K562 (cell line): ENCODE results near the gene XKR7. TPM values are rescaled to one million over a fixed set of nuclear protein-coding genes. Genes with fewer than 3 reads are reported as not detected.

Source experiments
- ELF4 ChIP-seq: fragments of 450-650 bp; formaldehyde crosslinking; IDR thresholded peaks from 2 replicates; pipeline ENCODE4 v1.4.0; 2022; ENCODE audit warnings: missing genetic modification characterization
- ERF ChIP-seq: fragments of 450-650 bp; formaldehyde crosslinking; IDR thresholded peaks from 2 replicates; pipeline ENCODE4 v1.4.0; 2020; ENCODE audit warnings: mild to moderate bottlenecking, mixed read lengths
- HNRNPUL1 ChIP-seq: fragments of 200-400 bp; formaldehyde crosslinking; IDR thresholded peaks from 2 replicates; pipeline ENCODE4 v1.6.1; 2017; ENCODE audit warnings: low read length
- HOMEZ ChIP-seq: fragments of 250-450 bp; sonication (Bioruptor Pico); IDR thresholded peaks from 2 replicates; pipeline ENCODE4 v1.4.0; 2020; ENCODE audit warnings: mild to moderate bottlenecking, moderate library complexity
- IFI16 ChIP-seq: fragments of 250-450 bp; sonication (Bioruptor Pico); IDR thresholded peaks from 2 replicates; pipeline ENCODE4 v2.1.2; 2022; ENCODE audit warnings: mild to moderate bottlenecking, inconsistent platforms
- KDM1A ChIP-seq, 2 experiments: fragments of 450-650 bp; IDR thresholded peaks; 2 replicates each; pipeline ENCODE4 v1.6.1; 2016; ENCODE audit warnings: mild to moderate bottlenecking in 2 of 2
- NR2C2 ChIP-seq, 2 experiments: fragments of 200-800 bp in 1 of 2; sonication (Bioruptor generic) in 1 of 2; sonication (generic) in 1 of 2; formaldehyde crosslinking in 1 of 2; IDR thresholded peaks; 2 replicates each; pipeline versions ENCODE4 v1.6.1 to v1.8.0; 2016 to 2022; ENCODE audit warnings: mild to moderate bottlenecking in 1 of 2, missing compliant biosample characterization in 1 of 2, missing genetic modification characterization in 1 of 2, missing genetic modification reagents in 1 of 2
- PATZ1 ChIP-seq: fragments of 250-450 bp; sonication (Bioruptor Pico); IDR thresholded peaks from 2 replicates; pipeline ENCODE4 v1.5.0; 2020; ENCODE audit warnings: mild to moderate bottlenecking, borderline replicate concordance
- POLR2AphosphoS5 ChIP-seq: IDR thresholded peaks from 2 replicates; pipeline ENCODE4 v1.6.1; 2011; ENCODE audit warnings: mild to moderate bottlenecking, low read depth, low read length, moderate library complexity; ENCODE audit not compliant: control insufficient read depth, insufficient read depth
- PREB ChIP-seq: sonication (generic); formaldehyde crosslinking; IDR thresholded peaks from 2 replicates; pipeline ENCODE4 v1.8.1; 2023; ENCODE audit warnings: mild to moderate bottlenecking, missing genetic modification reagents
- RBM17 ChIP-seq: fragments of 200-400 bp; formaldehyde crosslinking; IDR thresholded peaks from 2 replicates; pipeline ENCODE4 v1.6.1; 2017; ENCODE audit warnings: low read depth, mild to moderate bottlenecking, low read length, borderline replicate concordance
- SIN3B ChIP-seq: fragments of 450-650 bp; IDR thresholded peaks from 2 replicates; pipeline ENCODE4 v1.6.1; 2017; ENCODE audit warnings: low read depth, mild to moderate bottlenecking, moderate library complexity
- THRAP3 ChIP-seq: fragments of 450-650 bp; IDR thresholded peaks from 2 replicates; pipeline ENCODE4 v1.6.1; 2016; ENCODE audit warnings: mild to moderate bottlenecking, inconsistent platforms, borderline replicate concordance
- USF2 ChIP-seq: sonication (generic); formaldehyde crosslinking; IDR thresholded peaks from 2 replicates; pipeline ENCODE4 v1.5.0; 2020; ENCODE audit warnings: missing genetic modification reagents
- XRCC3 ChIP-seq: fragments of 450-650 bp; IDR thresholded peaks from 2 replicates; pipeline ENCODE4 v1.6.1; 2017; ENCODE audit warnings: mild to moderate bottlenecking, moderate library complexity
- ZBTB8A ChIP-seq: fragments of 450-650 bp; IDR thresholded peaks from 2 replicates; pipeline ENCODE4 v1.6.1; 2018; ENCODE audit warnings: mild to moderate bottlenecking, moderate library complexity; ENCODE audit not compliant: partially characterized antibody
- ZNF655 ChIP-seq: fragments of 250-450 bp; sonication (Bioruptor Pico); IDR thresholded peaks from 2 replicates; pipeline ENCODE4 v1.5.0; 2021
- polyA plus RNA-seq, 8 experiments: library from polyadenylated mRNA; depleted of rRNA in 4 of 8; stranded (reverse) in 5 of 8; unstranded in 3 of 8; fragments of >200 nt; fragmentation: Nextera tagmentation in 2 of 8; fragmentation: Illumina TruSeq in 1 of 8; extraction: Ambion mirVana in 2 of 8; extraction: Trizol in 1 of 8; gene quantifications; 2 replicates each; pipeline versions ENCODE4 v1.2.1 to v1.2.3, GENCODE V29; 2011 to 2014; ENCODE audit warnings: inconsistent platforms in 1 of 8, missing spikeins in 1 of 8
- total RNA-seq, 7 experiments: library from RNA; depleted of rRNA in 6 of 7; stranded (reverse); fragments of >200 nt in 6 of 7; fragmentation: Illumina TruSeq in 2 of 7; extraction: Trizol in 2 of 7; gene quantifications; 2 replicates each; pipeline versions ENCODE4 v1.2.1 to v1.2.3, GENCODE V29; 2011 to 2021; ENCODE audit warnings: low replicate concordance in 1 of 7

Gene XKR7
- total and polyA plus RNA-seq, 9 of the 15 experiments (the other 6 are each of a cell fraction or from before 2014, with no cell fraction given): 0.02 TPM; not detected in 8

GRCh38 chr20:31968291-31969126 lies 558 bp downstream of the XKR7 start (continued):
- TF ChIP-seq THRAP3 (no peak), ELF4 (CRISPR knock-in tag) (no peak), PATZ1 (CRISPR knock-in tag) (no peak), KDM1A (IDR thresholded peaks at IDR 0.05) (peak in 1 of 2 experiments; percentile 37; a peak in 1 of 4 replicates), RBM17 (no peak), HNRNPUL1 (no peak), SIN3B (peak; percentile 56; the same call in 1 of the 2 replicates), POLR2AphosphoS5 (no peak), PREB (peak; percentile 85; the same call in 1 of the 2 replicates), USF2 (CRISPR knock-in tag) (peak; percentile 91), XRCC3 (no peak), IFI16 (CRISPR knock-in tag) (no peak), ERF (0 out of 2 replicates have a peak, but pooled peaks have one; percentile 64), NR2C2 (CRISPR knock-in tag; IDR thresholded peaks at IDR 0.05) (peak; percentile 95), NR2C2 (tag; IDR thresholded peaks at IDR 0.05) (0 out of 2 replicates have a peak, but pooled peaks have one; percentile 43), ZBTB8A (no peak), HOMEZ (CRISPR knock-in tag) (no peak), ZNF655 (CRISPR knock-in tag) (no peak)
